ENCODE measurements around the gene OMA1.

OMA1 gene

DNA sequence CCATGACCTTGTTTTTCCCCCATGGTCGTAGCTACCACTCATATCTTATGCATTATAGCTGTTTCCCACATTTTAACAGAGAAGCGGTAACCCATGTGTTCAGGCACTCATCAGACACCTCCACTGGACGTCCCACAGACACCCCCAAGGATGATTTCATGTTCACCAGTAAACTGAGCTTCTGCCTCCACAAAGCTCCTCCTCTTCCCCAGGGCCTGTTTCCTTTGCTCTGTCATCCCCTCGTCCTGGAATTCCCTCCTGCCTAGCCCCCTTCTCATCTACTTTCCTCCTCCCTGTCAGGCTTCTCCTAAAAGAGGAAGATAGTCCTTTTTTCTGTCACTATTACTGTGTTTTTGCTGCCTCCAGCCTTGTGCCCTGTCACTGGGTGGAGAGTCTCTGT is 111.2 kb downstream of the OMA1 start:
- ChIA-PET POLR2A (no interaction called here), CTCF (interaction anchor here (1.5 to 2.1 kb wide), 3 partner anchors 12 to 272 kb away, joined by 3 to 7 read pairs (median 6); no protein-coding TSS in a partner anchor)
- no peak for DNase-seq (ENCODE audit: extremely low spot score)
- TF ChIP-seq, protein P1, sequence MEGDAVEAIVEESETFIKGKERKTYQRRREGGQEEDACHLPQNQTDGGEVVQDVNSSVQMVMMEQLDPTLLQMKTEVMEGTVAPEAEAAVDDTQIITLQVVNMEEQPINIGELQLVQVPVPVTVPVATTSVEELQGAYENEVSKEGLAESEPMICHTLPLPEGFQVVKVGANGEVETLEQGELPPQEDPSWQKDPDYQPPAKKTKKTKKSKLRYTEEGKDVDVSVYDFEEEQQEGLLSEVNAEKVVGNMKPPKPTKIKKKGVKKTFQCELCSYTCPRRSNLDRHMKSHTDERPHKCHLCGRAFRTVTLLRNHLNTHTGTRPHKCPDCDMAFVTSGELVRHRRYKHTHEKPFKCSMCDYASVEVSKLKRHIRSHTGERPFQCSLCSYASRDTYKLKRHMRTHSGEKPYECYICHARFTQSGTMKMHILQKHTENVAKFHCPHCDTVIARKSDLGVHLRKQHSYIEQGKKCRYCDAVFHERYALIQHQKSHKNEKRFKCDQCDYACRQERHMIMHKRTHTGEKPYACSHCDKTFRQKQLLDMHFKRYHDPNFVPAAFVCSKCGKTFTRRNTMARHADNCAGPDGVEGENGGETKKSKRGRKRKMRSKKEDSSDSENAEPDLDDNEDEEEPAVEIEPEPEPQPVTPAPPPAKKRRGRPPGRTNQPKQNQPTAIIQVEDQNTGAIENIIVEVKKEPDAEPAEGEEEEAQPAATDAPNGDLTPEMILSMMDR (IDR thresholded peaks at IDR 0.05; ENCODE audit: control extremely low read depth, extremely low read depth, low read depth, missing control alignments): no peak

DNA sequence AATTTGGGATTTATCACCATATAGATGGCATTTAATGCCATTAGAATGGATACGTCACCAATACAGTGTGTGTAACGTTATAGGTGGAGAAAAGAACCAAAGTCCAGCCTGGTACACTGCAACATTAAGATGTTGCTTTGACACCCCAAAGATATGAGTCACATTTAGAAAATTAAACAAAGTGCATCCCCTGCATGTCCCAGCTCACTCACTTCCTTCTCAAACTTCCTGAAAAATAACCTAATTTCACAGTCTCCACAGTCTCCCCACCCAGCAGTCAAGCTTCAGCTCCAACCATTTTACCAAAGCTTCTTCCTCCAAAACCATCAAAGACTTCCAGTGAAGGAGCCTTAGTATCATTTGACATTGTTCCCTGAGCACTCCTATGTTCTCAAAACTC is 111.9 kb downstream of the OMA1 start:
- POLR2A ChIA-PET: no interaction called here
- DNase-seq (ENCODE audit: extremely low spot score): no peak
- CTCF ChIA-PET: interaction anchor here (1.3 to 2.1 kb wide), 2 partner anchors 12 to 25 kb away, joined by 3 to 7 read pairs; no protein-coding TSS in a partner anchor
- TF ChIP-seq, protein P1 (IDR thresholded peaks at IDR 0.05; ENCODE audit: control extremely low read depth, extremely low read depth, low read depth, missing control alignments): no peak

DNA sequence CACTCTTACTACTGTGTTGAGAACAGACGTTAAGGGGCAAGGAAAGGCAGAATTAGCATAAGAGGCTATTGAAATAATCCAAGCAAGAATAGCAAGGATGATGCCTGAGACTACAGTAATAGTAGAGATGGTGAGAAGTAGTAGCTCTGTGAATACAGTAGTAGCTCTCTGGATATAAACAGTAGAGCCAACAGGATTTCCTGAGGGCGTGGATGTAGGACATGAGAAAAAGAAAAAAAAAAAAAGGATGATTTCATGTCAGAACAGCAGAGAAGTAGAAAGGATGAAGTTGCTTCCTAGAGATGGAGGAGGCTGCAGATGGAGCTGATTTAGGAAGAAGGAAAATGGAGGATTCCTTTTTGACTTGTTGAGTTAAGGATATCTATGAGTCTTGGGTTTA is 112.3 kb downstream of the OMA1 start:
- DNase-seq (ENCODE audit: extremely low spot score): no peak
- CTCF ChIA-PET: interaction anchor here (1.3 kb wide), 1 partner anchor 26 kb away, joined by 3 read pairs; no protein-coding TSS in a partner anchor
- TF ChIP-seq, protein P1 (IDR thresholded peaks at IDR 0.05; ENCODE audit: control extremely low read depth, extremely low read depth, low read depth, missing control alignments): no peak
- POLR2A ChIA-PET: no interaction called here

DNA sequence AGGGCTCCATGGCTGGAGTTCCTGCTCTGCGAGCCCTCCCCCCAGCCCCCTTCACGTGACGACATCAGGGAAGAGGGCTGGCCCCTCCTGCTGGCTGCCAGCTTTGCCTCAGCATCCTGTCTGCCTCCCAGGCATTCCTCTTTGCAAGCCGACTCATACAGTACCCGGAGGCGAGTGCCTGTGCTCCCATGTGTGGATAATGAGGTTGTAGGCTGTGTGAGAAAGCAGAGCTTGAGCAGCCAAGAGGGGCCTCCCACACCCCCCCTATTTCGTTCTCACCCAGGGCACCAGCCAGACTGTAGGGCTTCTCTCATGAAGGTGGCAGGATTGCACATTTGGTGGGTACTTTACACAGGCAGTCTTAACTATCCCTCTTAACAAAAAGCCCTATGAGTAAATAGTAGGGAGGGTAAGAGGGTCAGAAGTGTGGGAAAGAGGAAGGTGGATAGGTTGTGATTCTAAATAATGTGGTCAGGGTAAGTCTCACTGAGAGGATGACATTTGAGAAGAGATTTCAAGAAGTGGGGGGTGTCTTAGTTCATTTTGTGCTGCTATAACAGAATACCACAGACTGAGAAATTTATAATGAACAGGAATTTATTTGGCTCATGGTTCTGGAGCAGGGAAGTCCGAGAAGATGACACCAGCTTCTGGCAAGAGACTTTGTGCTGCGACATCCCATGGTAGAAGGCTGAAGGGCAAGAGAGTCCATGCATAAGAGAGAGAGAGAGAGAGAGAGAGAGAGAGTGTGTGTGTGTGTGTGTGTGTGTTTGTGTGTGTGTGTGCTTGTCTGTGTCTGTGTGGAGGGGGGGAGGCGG is 113.5 kb downstream of the OMA1 start:
- ChIA-PET CTCF (no interaction called here), POLR2A (no interaction called here)
- TF ChIP-seq, protein P1 (IDR thresholded peaks at IDR 0.05; ENCODE audit: control extremely low read depth, extremely low read depth, low read depth, missing control alignments): no peak
- peak; percentile 17 for DNase-seq (ENCODE audit: extremely low spot score)

- DNase-seq (ENCODE audit: extremely low spot score): no peak
- ChIA-PET POLR2A (no interaction called here), CTCF (interaction anchor here (2.2 kb wide), 1 partner anchor 12 kb away, joined by 6 read pairs; no protein-coding TSS in a partner anchor)
- TF ChIP-seq, protein P1 (IDR thresholded peaks at IDR 0.05; ENCODE audit: control extremely low read depth, extremely low read depth, low read depth, missing control alignments): no peak
Measured at GRCh38 chr1:58431901-58432620, 114.5 kb downstream of the OMA1 start.

Measured in GM10248 (cell line).